DMS114 treated with DMSO at 0.1 percent for 48 hours (cell line): Measurements from ENCODE around the gene RXRA.
"Not testable (repeated sequence)": the region's sequence is repeated elsewhere in the genome, so short reads cannot be mapped to it uniquely, and the experiment has no call there.

ENCODE experiments used
- DNase-seq: peaks from one replicate; lab custom pipeline; 2025; ENCODE audit not compliant: unreplicated experiment; lab: John Stamatoyannopoulos, UW

Gene RXRA

GRCh38 chr9:134293611-134294152, 32.6 kb upstream of the RXRA start:
- no peak for DNase-seq

- DNase-seq, result no peak
Observed at GRCh38 chr9:134294153-134295071, 31.8 kb upstream of the RXRA start.

GRCh38 chr9:134295101-134295745, 31.0 kb upstream of the RXRA start:
- no peak for DNase-seq

- no peak for DNase-seq
Observed at GRCh38 chr9:134295746-134296250, 30.5 kb upstream of the RXRA start.

GRCh38 chr9:134296301-134297082, 29.8 kb upstream of the RXRA start:
- DNase-seq, result no peak

GRCh38 chr9:134297083-134297410, 29.2 kb upstream of the RXRA start:
- DNase-seq, result no peak

GRCh38 chr9:134297576-134297975, 28.7 kb upstream of the RXRA start:
- no peak for DNase-seq

- DNase-seq, result no peak
Observed at GRCh38 chr9:134298000-134298399, 28.3 kb upstream of the RXRA start.

GRCh38 chr9:134299068-134299467, 27.2 kb upstream of the RXRA start:
- no peak for DNase-seq

- no peak for DNase-seq
Observed at GRCh38 chr9:134299883-134300282, 26.4 kb upstream of the RXRA start.

- no peak for DNase-seq
Observed at GRCh38 chr9:134301387-134302129, 24.7 kb upstream of the RXRA start.

GRCh38 chr9:134302130-134302817, 24.0 kb upstream of the RXRA start:
- DNase-seq, result no peak

GRCh38 chr9:134303601-134304000, 22.7 kb upstream of the RXRA start:
- DNase-seq, result no peak

GRCh38 chr9:134304261-134304660, 22.0 kb upstream of the RXRA start:
- no peak for DNase-seq

- DNase-seq, result no peak
Observed at GRCh38 chr9:134304690-134305089, 21.6 kb upstream of the RXRA start.

GRCh38 chr9:134305533-134305932, 20.7 kb upstream of the RXRA start:
- no peak for DNase-seq

- not testable (repeated sequence) for DNase-seq
Observed at GRCh38 chr9:134306042-134306441, 20.2 kb upstream of the RXRA start.

- no peak for DNase-seq
Observed at GRCh38 chr9:134306636-134307600, 19.3 kb upstream of the RXRA start.
